Measurements from ENCODE around the gene POLA2.
A peak's percentile ranks its signal among the peaks of the same experiment; 100 is the strongest.
"Not testable (repeated sequence)": the region's sequence is repeated elsewhere in the genome, so short reads cannot be mapped to it uniquely, and the experiment has no call there.

Gene POLA2

GRCh38 chr11:65325435-65325834 is 63.7 kb downstream of the POLA2 start:
- no peak for DNase-seq (ENCODE audit: low read depth, low spot score)
- H3K27ac ChIP-seq = no peak overlapping the region

DNA sequence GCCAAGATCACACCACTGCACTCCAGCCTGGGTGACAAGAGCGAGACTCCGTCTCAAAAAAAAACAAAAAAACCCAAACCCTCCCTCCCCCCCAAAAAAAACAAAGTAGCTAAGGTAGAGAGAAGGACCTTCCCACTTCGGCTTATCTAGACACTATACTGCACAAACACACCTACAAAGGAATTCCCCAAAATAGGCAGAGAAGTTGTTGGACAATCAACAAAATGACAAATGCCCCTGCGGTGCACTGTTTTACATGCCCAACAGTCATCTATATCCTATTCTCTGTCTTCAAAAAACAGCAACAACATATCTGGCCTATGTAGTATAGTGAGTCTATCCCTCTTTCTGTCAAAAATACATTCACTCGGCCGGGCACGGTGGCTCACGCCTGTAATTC is 65.3 kb downstream of the POLA2 start:
- DNase-seq (ENCODE audit: low read depth, low spot score) = no peak

GRCh38 chr11:65329478-65329877 is 67.7 kb downstream of the POLA2 start:
- peak overlapping the region; percentile 18 for H3K27ac ChIP-seq
- no peak for DNase-seq (ENCODE audit: low read depth, low spot score)

More for the DNA sequence above, 65.3 kb downstream of the POLA2 start:
- H3K27ac ChIP-seq = no peak overlapping the region

GRCh38 chr11:65329944-65330403 is 68.2 kb downstream of the POLA2 start:
- peak overlapping the region; percentile 18 for H3K27ac ChIP-seq
- DNase-seq (ENCODE audit: low read depth, low spot score) = peak; percentile 40

DNA sequence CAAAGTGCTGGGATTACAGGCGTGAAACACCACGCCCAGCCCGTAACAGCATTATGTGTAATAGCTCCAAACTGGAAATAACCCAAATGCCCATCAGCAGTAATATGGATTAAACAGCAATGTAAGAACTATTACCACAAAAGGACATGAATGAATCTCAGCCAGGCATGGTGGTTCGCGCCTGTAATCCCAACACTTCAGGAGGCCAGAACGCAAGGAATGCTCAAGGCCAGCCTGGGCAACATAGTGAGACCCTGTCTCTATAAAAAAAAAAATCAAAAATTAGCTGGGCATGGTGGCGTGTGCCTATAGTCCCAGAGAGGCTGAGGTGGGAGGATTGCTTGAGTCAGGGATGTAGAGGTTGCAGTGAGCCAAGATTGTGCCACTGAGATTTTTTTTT is 68.8 kb downstream of the POLA2 start:
- DNase-seq (ENCODE audit: low read depth, low spot score) = no peak
- no peak overlapping the region for H3K27ac ChIP-seq

GRCh38 chr11:65332591-65332990 is 70.8 kb downstream of the POLA2 start:
- H3K27ac ChIP-seq; DNase-seq (ENCODE audit: low read depth, low spot score): not testable (repeated sequence)

GRCh38 chr11:65334696-65335295 is 73.0 kb downstream of the POLA2 start:
- no peak for DNase-seq (ENCODE audit: low read depth, low spot score)
- H3K27ac ChIP-seq = peak overlapping the region; percentile 54

DNA sequence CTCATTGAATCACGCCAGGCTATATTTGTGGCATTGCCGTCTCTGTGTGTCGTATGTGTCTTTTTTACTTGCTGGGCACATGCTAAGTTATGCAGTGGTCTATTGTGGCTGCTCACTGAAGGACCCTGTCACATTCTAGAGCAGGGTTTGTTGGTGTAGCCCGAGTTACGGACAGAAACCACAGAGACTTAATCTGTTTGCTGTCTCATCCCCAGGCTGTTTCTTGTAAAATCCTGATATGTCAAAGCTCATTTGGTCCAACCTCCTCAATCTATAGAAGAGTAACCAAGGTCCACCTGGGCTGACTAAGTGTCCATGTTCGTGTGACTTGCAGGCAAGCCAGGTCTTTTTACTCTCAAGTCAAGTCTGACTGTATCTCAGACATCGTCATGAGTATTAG is 76.9 kb downstream of the POLA2 start:
- H3K27ac ChIP-seq = no peak overlapping the region
- no peak for DNase-seq (ENCODE audit: low read depth, low spot score)

DNA sequence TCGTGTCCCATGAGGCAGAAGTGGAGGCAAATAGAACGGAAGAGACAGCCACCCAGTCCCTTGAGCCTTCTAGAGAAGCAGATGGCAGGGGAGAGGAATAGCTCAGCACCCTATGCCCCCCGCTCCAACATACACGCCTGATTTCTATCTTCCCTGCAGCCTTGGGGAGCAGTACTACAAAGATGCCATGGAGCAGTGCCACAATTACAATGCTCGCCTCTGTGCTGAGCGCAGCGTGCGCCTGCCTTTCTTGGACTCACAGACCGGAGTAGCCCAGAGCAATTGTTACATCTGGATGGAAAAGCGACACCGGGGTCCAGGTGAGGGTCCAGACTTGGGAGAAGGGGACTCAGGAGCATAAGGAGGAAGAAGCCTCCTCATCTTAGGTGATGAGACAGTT is 78.5 kb downstream of the POLA2 start:
- H3K27ac ChIP-seq = no peak overlapping the region
- no peak for DNase-seq (ENCODE audit: low read depth, low spot score)

GRCh38 chr11:65341856-65342255 is 80.1 kb downstream of the POLA2 start:
- no peak for DNase-seq (ENCODE audit: low read depth, low spot score)
- H3K27ac ChIP-seq = no peak overlapping the region
